Hippocampal formation (tissue), 2 donors: ENCODE results near the gene ZNF329.
"Not testable (repeated sequence)": the region's sequence is repeated elsewhere in the genome, so short reads cannot be mapped to it uniquely, and the experiment has no call there.

Experiments
- DNase-seq, 2 donors: peaks; one replicate each; lab custom pipeline; 2025; lab: John Stamatoyannopoulos, UW

ZNF329 gene

DNA sequence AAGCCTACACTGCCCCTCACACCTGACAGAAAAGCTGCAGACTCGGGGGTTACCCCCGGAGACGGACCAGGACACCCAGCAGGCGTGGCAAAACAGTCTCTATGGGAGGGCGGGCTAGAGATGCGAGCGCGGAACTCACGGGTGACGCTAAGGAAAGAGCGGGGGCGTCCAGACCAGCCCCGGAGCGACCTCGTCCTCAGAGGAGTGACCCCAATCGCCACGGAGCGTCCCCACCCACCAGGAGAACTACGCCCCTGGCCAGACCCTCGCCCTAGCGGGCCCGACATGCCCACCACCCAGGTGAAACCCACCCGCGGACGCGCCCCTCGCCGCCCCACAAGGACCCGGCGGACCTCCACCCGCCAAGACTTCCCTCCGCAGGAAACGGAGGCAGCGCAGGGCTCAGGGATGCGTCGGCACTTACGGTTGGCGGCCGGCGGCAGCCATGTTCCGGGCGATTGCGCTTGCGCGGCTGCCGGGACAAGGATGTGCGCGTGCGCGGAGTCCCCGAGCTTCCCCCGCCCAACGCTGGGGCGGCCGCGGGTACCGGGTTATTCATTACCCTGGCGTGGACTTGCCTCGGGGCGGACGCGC, at the start of gene ZNF329:
Gene ZNF329, minus strand, starts transcription at position 462 of the 594 bp plus-strand sequence. CDS start 21,286 bp downstream, outside the sequence.
- DNase-seq, result peak; percentile 41 to 79

DNA sequence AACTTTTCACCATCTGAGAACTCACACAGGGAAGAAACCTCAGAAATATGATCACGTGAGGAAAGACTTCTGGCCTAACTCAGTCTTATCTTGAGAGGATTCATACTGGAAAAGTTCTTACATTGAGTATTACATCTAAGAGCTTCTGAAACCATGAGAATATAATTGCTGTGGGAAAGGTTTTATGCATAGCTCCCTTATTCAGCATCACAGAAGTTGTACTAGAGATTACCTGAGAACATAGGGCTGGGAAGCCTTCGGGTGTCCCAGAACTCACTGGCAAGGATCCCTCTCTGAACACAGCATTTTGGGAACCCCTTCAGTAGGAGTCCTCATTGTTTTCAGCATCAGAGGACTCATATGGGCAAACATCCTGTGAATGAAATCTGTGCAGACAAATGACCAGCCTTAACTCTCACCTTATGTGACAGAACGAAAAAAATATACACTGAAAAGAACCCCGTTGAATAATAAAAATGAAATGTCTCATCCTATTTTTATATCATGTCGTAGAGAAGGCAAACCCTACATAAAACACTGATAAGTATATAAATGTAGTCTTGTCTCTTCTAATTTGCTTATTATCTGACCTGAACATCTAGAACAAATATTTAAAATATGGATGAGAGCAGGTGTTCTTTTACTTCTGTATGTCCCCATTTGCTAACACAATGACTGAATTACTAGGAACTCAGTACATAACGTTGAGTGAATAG, 46.5 kb upstream of the ZNF329 start:
- no peak for DNase-seq

DNA sequence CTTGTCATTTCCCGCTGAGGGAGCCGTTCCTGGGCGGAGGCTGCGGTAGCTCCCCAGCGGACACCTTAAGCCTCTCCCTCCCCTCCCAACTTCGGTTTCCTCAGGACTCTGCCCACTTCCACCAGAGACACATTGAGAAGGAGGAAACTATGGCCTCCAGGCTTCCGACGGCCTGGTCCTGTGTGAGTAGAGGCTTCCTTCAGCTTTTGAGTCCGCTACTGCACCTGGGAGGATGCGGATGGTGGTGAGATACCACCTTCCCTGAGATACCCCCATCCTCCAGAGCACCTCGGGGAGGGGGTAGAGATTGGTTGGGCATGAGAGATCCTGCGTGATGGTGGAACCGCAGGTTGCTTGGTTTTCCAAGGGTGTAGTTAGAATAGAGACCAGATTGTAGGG, 33.2 kb upstream of the ZNF329 start:
- DNase-seq, result no peak

DNA sequence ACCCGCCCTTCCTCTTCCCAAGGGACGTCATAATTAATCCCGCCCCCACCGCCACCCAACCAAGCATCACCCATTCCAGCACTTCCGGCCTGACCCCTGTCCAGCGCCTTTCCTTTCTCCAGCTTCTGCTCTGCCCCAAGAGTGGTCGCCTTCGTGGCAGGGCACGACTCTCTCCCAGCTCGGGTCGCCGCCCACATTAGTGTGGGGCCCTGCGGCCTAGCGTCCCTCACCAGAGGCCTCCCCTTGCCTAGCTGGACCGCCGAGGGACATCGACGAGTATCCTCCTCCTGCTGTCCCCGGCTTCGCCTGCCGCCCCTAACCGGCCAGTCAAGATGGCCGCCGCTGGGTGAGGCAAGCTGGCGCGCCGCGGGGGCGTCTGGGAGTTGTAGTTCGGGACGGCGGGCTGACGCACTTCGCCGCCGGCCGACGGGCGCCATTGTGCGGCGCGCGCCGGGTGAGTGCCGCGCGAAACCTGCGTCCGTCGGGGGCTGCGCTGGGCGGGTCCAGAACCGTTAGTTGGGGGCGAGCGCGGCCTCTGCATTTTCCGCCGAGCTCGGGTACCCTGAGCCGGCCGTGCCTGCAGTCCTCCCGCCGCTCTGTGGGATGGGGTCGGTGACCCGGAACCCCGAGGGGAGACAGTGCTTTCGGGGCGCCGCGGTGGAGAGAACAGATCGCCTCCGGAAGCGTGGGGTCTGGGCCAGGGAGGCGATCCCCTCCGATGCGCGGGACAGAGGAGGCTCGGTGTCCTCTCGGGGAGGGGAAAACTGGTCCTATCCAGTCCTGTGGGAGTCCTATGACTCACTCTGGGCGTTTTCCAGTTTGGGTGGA, 32.6 kb upstream of the ZNF329 start, which contains the start of gene ZNF274:
Gene ZNF274, plus strand, starts transcription at position 73 of the 828 bp plus-strand sequence. CDS start 905 bp downstream, outside the sequence.
- peak; percentile 69 to 87 for DNase-seq

DNA sequence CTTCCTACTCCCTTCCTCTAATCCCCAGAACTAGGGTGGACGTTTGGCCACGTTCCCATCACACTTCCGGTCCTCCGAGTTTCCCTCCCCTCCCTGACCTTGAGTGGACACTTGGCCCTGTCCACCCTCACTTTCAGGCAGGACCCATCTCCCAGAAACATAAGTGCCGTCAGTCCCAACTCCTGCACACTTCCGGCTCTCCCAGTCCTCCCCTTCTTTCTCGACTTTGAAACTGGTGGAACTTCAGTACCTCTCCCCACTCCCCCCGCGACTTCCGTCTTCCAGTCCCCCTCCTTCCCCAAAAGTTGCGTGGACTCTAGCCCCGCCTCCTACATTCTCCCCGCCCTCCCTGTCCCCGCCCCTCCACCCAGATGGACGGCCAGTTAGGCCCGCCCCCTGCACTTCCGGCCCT, 32.0 kb upstream of the ZNF329 start:
- peak in 1 of 2 donors; percentile 79 for DNase-seq

DNA sequence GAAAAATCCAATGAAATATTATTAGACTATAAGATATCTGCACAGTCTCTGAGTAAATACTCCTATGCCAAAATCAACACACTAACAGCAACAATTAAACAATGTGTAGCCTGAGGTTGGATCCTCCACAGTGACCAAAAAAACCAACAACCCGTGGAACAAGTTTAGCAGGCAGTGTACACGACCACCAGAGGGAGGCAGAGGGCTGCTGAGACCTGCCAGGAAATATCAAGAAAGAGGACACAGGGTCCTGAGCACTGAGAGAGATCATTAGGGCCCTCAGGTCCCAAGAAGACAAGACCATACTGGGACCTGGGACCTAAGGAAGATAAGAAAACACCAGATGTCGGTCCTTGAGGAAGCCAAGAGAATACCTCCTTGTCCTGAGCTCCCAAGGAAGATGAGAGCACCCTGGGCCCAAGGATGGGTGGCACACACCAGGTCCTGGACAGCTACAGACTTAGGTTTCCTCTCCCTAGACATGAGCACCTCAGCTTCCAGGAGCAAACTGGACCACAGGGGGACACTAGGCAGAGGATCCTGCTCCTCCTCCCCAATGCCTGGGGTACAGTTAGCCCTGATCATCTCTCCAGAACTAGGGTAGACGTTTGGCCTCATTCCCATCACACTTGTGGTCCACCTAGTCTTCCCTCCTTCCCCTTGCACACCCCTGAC, 31.4 kb upstream of the ZNF329 start:
- DNase-seq, result no peak

DNA sequence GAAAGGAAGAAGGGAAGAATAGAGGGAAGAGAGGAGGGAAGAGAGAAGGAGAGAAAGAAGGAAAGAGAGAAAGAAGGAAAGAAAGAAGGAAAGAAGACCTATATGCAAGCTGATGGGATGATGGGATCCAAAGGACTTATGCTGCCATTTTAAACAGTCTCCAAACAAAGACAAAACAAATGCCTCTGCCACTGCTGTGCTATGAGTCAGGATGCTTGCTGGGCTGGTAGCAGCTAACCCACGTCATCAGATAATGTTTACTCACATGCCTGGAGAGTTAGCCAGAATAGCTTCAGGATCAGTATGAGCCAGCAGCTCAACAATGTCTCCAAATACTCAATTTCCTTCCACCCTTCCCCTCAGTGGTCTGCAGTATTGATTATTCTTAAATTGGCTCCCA, 20.3 kb upstream of the ZNF329 start:
- no peak for DNase-seq

DNA sequence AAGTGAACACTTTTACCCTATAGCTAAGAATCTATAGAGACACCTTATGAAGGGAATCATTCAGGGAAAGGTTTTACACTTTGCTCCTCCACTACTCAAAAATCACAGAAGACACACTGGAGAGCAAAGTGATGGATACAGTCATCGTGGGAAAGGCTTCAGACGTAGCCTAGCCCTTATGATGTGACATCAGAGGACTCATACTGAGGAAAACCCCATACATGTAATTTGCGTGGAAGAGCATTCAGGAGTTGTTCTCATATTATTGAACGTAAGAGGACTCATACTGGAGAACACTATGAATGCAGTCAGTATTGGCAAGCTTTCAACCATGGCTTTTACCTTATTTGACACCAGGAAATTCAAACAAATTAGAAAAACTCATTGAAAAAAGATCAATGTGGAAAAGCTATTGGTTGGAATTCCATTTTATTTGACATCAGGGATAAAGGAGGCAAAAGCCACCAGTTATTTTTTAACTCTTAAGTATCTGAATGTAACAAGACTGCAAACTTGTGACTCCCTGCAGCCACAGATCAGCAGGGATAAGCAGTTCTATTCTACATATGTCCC, 16.2 kb upstream of the ZNF329 start:
- no peak for DNase-seq

DNA sequence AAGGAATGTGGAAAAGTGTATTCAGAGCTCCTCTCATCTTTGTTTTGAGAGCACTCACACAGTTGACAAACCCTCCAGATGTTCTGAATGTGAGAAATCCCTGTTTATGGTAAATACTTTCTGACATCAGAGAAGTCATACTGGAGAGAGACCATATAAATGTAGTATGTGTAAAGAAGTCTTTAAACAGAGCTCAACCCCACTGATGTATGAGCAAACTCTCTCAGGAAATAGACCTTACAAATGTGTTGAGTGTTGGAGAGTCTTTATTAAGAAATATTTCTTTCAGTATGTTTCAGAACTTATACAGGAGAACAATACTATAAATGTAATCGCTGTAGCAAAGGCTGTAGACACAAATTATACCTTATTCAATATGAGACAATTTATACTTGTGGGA, 15.7 kb upstream of the ZNF329 start:
- no peak for DNase-seq

DNA sequence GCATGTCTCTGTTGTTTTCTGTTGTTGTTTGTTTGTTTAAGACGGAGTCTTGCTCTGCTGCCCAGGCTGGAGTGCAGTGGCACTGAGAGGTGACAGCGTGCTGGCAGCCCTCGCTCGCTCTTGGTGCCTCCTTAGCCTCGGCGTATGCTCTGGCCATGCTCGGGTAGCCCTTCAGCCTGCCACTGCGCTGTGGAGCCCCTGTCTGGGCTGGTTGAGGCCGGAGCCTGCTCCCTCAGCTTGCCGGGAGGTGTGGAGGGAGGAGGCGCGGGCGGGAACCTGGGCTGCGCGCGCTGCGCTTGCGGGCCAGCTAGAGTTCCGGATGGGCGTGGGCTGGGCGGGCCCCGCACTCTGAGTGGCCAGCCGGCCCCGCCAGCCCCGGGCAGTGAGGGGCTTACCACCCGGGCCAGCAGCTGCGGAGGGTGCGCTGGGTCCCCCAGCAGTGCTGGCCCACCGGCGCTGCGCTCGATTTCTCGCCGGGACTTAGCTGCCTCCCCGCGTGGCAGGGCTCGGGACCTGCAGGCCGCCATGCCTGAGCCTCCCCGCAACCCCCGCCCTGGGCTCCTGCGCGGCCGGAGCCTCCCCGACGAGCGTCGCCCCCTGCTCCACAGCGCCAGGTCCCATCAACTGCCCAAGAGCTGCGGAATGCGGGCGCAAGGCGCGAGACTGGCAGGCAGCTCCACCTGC, 6.6 kb upstream of the ZNF329 start:
- DNase-seq, result no peak

DNA sequence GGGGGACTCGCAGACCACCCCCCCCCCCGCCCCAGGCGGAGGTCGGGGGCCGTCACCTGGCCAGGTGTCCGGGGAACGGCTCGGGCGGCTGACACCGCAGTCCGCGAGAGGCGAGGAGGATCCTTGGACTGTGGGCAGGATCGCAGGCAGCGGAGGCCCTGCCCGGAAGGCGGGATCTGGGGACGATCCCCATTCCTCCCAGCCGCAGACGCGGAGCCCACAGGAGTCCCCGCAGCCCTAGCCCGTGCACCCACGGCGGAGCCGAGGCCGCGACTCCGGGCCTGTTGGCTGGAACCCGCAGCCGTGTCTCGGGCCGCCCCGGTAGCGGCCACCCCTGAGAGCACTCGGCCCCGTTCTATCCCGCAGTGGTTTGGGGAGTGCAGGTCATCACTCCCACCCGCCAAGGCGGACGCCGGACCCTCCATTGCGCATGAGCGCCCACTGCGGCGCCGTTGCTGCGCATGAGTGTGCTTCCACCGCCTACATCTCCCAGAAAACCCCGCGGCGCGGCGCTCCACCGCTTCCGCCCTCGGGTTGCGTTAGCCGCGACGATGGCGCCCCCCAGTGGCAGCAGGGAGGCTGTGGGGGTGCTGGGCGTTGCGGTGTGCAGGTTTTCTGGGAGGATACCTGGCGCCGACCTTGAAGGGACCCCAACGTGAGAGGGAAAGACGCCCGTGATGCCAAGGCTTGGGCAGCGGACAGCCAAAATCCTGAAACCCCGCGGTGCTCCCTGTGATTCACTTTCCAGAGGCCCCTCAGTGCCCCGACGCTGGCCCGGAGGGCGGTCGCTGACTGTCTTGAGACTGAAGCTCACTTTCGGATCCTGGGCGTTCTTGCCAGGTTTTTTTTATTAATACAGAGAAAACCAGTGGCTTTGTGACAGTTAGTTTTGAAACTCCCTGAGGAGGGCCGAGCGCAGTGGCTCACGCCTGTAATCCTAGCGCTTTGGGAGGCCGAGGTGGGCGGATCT, 4.4 kb upstream of the ZNF329 start:
- peak; percentile 68 to 89 for DNase-seq

DNA sequence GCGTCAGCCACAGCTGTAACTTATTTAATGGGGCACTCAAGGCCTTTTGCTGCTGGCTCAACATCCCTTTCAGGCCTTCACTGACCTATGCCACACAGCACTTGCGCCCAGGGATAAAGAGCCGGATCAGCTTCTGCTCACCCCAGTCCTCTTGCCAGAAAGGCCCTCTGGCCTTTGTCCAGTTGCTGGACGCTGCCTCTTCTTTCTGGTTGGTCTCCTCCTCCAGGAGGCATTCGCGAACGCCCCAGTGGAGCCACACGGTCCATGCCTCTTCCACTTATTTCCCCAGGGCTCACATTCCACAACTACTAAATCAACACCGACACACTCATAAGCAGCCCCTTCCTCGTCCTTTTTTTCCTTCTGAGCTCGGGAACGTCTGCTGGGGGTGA, 3.7 kb upstream of the ZNF329 start:
- peak in 1 of 2 donors; percentile 12 for DNase-seq

DNA sequence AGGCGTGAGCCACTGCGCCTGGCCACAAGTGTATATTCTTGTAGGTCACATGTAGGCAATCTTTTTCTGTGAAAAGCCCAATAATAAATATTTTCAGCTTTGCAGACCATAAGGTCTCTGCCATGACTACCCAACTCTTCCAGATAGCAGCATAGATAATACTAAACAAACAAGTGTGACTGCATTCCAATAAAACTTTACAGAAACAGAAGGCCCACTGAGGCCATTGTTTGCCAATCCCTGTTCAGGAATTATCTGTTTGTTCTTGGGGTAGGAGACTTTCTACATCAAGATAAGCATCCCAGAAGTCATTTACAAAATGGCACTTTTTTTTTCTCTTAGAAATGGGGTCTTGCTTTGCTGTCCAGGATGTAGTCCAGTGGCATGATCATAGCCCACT, 2.8 kb upstream of the ZNF329 start:
- no peak for DNase-seq

DNA sequence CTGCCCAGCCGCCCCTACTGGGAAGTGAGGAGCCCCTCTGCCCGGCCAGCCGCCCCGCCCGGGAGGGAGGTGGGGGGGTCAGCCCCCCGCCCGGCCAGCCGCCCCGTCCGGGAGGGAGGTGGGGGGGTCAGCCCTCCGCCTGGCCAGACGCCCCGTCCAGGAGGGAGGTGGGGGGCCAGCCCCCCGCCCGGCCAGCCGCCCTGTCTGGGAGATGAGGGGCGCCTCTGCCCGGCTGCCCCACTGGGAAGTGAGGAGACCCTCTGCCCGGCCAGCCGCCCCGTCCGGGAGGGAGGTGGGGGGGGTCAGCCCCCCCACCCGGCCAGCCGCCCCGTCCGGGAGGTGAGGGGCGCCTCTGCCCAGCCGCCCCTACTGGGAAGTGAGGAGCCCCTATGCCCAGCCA, 3.1 kb downstream of the ZNF329 start:
- not testable (repeated sequence) for DNase-seq

DNA sequence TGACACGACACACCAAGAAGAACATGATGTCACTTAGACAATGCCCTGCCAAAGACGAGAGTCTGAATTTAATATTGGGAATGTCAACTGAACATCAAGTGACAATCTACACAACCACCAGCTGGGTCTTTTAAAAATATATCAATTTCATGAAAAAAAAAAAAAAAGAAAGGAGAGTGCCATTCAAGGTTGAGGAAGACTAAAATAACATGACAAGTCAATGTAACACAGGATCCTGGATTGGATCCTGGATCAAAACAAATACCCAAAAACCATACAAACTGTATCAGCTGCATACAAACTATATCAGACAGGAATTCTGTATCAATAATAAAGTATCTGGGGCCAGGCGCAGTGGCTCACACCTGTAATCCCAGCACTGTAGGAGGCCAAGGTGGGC, 4.7 kb downstream of the ZNF329 start:
- no peak for DNase-seq

DNA sequence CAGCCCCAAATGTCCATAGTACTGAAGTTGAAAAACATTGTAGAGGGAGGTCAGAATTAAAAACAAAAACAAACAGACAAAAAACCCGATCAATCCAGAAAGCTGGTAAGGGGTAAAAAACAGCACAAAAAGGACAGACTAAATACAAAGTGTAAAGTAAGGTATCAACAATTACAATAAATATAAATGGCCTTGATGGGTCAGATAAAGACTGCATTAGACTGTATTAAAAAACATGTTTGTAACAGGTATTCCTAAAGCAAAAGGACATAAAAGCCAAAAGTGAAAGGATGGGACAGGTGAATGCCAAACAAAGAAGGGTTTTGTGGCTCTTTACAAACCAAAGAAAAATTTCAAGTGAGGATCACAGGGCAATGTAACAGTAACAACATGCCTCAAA, 16.3 kb downstream of the ZNF329 start:
- DNase-seq, result no peak

DNA sequence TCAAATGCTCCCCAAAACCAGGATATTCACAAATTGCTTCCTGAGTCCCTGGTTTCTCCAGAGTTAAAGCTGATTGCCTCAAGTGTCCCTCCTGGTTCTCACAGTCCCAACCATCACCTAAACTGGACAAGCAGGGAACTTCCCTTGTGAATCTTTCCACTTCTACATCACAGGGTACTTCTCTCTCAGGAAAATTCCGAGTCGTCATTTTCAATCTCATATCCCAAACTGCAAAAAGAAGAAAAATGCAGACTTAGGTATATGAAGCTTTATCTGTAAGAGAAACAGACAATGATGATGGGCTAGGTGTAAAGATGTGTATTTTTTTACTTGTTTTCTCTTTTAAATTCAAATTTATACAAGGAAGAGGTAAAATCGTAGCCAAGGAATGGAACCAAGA, 21.3 kb downstream of the ZNF329 start:
- DNase-seq, result no peak

DNA sequence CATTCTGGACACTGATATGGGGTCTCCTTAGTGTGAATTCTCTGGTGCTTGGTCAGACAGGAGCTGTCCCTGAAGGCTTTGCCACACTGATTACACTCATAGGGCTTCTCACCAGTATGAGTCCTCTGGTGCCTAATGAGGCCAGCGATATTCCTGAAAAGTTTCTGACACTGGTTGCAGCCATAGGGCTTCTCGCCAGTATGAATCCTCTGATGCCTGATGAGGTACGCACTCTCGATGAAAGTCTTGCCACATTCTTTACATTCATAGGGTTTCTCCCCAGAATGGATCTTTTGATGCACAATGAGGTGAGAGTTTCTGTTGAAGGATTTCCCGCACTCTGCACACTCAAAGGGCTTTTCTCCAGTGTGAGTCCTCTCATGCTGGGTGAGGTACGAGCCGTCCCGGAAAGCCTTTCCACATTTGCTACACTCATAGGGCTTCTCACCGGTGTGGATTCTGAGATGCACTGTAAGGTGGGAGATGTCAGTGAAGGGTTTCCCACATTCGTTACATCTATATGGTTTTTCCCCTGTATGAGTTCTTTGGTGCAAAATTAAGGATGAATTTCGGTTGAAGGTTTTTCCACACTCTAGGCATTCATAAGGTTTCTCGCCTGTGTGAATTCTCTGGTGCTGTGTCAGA, 22.4 kb downstream of the ZNF329 start:
- DNase-seq, result no peak

DNA sequence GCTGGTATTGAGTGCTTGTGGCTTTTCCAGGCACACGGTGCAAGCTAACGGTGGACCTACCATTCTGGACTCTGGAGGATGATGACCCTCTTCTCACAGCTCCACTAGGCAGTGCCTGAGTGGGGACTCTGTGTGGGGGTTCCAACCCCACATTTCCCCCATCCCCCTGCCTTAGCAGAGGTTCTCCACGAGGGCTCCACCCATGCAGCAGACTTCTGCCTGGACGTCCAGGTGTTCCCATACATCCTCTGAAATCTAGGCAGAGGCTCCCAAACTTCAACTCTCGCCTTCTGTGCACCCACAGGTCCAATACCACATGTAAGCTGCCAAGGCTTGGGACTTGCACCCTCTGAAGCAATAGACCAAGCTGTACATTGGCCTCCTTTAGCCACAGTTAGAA, 27.2 kb downstream of the ZNF329 start:
- no peak for DNase-seq
